Measurements from ENCODE around the gene DERA. TPM values are rescaled to one million over a fixed set of nuclear protein-coding genes. Genes with fewer than 3 reads are reported as not detected.
"Not testable (repeated sequence)": the region's sequence is repeated elsewhere in the genome, so short reads cannot be mapped to it uniquely, and the experiment has no call there.

DERA gene
- total RNA-seq, 3 donors from 2014 or later, result 28.8 to 51.7 (median 44.2) TPM

GRCh38 chr12:15904378-15904920 lies 6.7 kb upstream of the DERA start:
- H3K4me1 ChIP-seq, result no peaks in the 10 kb centered on the region
- no peaks in the 10 kb centered on the region for H3K9me3 ChIP-seq
- TF ChIP-seq, protein P1, sequence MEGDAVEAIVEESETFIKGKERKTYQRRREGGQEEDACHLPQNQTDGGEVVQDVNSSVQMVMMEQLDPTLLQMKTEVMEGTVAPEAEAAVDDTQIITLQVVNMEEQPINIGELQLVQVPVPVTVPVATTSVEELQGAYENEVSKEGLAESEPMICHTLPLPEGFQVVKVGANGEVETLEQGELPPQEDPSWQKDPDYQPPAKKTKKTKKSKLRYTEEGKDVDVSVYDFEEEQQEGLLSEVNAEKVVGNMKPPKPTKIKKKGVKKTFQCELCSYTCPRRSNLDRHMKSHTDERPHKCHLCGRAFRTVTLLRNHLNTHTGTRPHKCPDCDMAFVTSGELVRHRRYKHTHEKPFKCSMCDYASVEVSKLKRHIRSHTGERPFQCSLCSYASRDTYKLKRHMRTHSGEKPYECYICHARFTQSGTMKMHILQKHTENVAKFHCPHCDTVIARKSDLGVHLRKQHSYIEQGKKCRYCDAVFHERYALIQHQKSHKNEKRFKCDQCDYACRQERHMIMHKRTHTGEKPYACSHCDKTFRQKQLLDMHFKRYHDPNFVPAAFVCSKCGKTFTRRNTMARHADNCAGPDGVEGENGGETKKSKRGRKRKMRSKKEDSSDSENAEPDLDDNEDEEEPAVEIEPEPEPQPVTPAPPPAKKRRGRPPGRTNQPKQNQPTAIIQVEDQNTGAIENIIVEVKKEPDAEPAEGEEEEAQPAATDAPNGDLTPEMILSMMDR (IDR thresholded peaks at IDR 0.05), result no peak
- TF ChIP-seq POLR2AphosphoS5 (IDR thresholded peaks at IDR 0.05) (no peak), POLR2A (IDR thresholded peaks at IDR 0.05) (no peak)
- peaks cover 9% of the 10 kb centered on the region for H3K36me3 ChIP-seq
- no peaks in the 10 kb centered on the region for H3K27me3 ChIP-seq
- no peak overlapping the region for H3K27ac ChIP-seq
- intact Hi-C loops (cut with DNase I; ENCODE audit: low total_unique reads), result no loop called here
- no peak for DNase-seq (ENCODE audit: low spot score in 2 of 2)
- no peak overlapping the region for H3K4me3 ChIP-seq

DNA sequence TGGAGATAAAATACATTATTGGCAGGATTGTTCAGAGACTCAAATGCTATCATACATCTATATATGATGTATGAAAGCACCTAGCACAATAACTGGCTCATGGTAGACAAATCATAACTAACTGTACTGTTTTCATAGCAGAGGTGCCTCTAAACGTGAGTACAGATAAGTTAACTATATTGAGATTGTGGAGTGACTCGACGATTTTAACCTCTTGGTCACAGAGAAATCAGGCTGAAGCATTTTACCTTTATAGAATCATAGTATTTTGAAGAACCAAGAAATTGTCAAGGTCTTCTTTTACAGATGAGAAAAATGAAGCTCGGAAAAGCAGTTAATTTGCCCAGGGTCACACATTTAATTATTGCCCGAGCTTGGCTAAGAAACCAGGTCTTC lies 666 bp upstream of the DERA start:
- H3K4me1 ChIP-seq, result no peaks in the 10 kb centered on the region
- H3K9me3 ChIP-seq, result no peaks in the 10 kb centered on the region
- DNase-seq (ENCODE audit: low spot score in 2 of 2), result no peak
- H3K36me3 ChIP-seq, result no peaks in the 10 kb centered on the region
- no peak for TF ChIP-seq POLR2A (IDR thresholded peaks at IDR 0.05)
- no peak for TF ChIP-seq POLR2AphosphoS5 (IDR thresholded peaks at IDR 0.05)
- H3K27ac ChIP-seq, result peak overlapping the region; percentile 93 to 95
- intact Hi-C loops (cut with DNase I; ENCODE audit: low total_unique reads), result loop anchor here (5.0 kb wide), 1 partner anchor 947 kb away; no protein-coding TSS in a partner anchor
- no peaks in the 10 kb centered on the region for H3K27me3 ChIP-seq
- peak overlapping the region in 2 of 3 donors; percentile 71 to 76 for H3K4me3 ChIP-seq

DNA sequence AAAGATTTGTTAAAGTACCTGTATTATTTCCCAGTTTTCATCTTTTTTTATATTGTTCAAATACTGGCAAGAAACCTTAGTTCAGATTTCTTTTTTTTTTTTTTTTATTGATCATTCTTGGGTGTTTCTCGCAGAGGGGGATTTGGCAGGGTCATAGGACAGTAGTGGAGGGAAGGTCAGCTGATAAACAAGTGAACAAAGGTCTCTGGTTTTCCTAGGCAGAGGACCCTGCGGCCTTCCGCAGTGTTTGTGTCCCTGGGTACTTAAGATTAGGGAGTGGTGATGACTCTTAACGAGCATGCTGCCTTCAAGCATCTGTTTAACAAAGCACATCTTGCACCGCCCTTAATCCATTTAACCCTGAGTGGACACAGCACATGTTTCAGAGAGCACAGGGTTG lies 799 bp downstream of the DERA start:
- intact Hi-C loops (cut with DNase I; ENCODE audit: low total_unique reads), result loop anchor here (5.0 kb wide), 1 partner anchor 945 kb away; no protein-coding TSS in a partner anchor
- not testable (repeated sequence) for H3K27me3 ChIP-seq; H3K36me3 ChIP-seq; H3K4me1 ChIP-seq; DNase-seq (ENCODE audit: low spot score in 2 of 2); H3K9me3 ChIP-seq
- Histone ChIP-seq H3K27ac (peak overlapping the region; percentile 93 to 95), H3K4me3 (peak overlapping the region; percentile 71 to 76 (median 71))

- not testable (repeated sequence) for H3K9me3 ChIP-seq; H3K4me3 ChIP-seq; H3K4me1 ChIP-seq; H3K27me3 ChIP-seq; DNase-seq (ENCODE audit: low spot score in 2 of 2); H3K27ac ChIP-seq; H3K36me3 ChIP-seq
- intact Hi-C loops (cut with DNase I; ENCODE audit: low total_unique reads), result loop anchor here (5.0 kb wide), 1 partner anchor 943 kb away; no protein-coding TSS in a partner anchor
Observed at GRCh38 chr12:15914131-15914530, 3.0 kb downstream of the DERA start.

- Histone ChIP-seq H3K36me3 (no peaks in the 10 kb centered on the region), H3K27me3 (no peaks in the 10 kb centered on the region), H3K4me3 (no peak overlapping the region), H3K4me1 (no peaks in the 10 kb centered on the region), H3K27ac (no peak overlapping the region), H3K9me3 (no peaks in the 10 kb centered on the region)
- intact Hi-C loops (cut with DNase I; ENCODE audit: low total_unique reads), result no loop called here
- TF ChIP-seq POLR2AphosphoS5 (IDR thresholded peaks at IDR 0.05) (no peak), POLR2A (IDR thresholded peaks at IDR 0.05) (no peak)
- TF ChIP-seq, protein P1 (IDR thresholded peaks at IDR 0.05), result no peak
- DNase-seq (ENCODE audit: low spot score in 2 of 2), result no peak
Observed at GRCh38 chr12:15918066-15918465, 6.9 kb downstream of the DERA start.

DNA sequence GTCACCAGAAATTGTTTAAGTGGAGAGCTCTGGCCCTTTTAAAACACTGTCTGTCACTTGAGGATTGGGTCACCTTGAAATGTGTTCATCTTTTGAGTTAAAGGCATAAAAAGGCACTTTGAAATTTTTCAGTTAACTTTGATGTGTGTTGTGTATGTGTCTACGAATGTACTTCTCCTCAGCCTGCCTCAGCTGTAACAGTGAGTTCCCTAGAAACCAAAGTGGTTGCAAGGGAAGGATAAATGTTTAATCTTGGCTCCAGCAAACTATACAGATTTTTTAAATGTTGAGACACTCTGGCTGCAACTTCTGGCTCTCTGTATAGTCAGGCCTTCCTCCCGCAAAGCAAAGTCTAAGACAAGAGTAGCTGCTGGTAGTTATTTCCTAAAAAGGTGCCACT lies 8.3 kb downstream of the DERA start:
- Histone ChIP-seq H3K27me3 (no peaks in the 10 kb centered on the region), H3K27ac (no peak overlapping the region)

More for the DNA sequence above, 8.3 kb downstream of the DERA start:
- H3K36me3 ChIP-seq, result no peaks in the 10 kb centered on the region
- intact Hi-C loops (cut with DNase I; ENCODE audit: low total_unique reads), result no loop called here
- DNase-seq (ENCODE audit: low spot score in 2 of 2), result no peak
- TF ChIP-seq, protein P1 (IDR thresholded peaks at IDR 0.05), result no peak
- TF ChIP-seq POLR2A (IDR thresholded peaks at IDR 0.05), result no peak
- no peaks in the 10 kb centered on the region for H3K9me3 ChIP-seq
- no peak overlapping the region for H3K4me3 ChIP-seq
- no peaks in the 10 kb centered on the region for H3K4me1 ChIP-seq

All from breast epithelium (tissue), 4 donors.